Measurements from ENCODE around the gene SMC3.
"Not testable (repeated sequence)": the region's sequence is repeated elsewhere in the genome, so short reads cannot be mapped to it uniquely, and the experiment has no call there.

Gene SMC3

DNA sequence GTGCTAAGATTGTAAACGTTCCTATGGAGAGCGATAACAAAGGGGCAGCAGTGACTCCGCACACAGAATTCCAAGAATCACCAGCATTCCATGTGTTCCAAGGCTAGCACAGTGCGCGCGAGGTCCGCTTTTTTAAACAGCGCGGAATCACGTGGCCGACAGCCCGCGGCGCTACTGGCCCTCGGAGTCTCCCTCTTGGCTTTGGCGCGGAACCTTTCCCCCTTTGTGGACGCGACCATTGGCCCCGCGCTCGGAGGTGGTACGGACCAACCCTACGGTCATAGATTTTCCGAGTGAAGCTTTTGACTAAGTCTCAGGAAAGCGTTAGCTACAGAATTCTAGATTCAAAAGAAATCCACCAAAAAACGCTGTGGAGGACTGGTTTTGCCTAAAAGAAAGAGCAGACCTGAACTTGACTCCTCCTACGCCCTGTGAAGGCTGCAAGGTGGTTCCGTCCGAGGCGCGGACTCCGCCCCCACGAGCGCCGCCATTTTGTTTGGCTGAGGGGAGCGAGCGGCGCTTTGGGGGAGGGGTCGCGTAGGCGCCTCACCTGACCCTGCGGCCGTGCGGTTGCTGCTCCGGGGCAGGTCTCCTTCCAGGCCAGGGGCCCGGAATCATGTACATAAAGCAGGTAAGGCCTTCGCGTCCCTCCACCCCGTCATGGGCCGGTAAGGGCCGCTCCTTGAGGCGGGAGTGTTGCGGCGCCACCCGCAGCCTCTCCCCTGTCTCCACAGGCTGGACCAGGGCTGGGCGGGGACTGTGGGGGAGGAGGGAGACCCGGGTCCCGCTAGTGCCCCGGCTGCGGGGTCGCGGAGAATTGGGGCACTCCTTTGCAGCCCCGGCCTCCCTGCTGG is at the start of gene SMC3:
SMC3 (plus strand) TSS at position 495 of the 854 bp plus-strand sequence; CDS start at position 617, 122 bp downstream.
- DNase-seq (ENCODE audit: low read depth), result peak; percentile 85

DNA sequence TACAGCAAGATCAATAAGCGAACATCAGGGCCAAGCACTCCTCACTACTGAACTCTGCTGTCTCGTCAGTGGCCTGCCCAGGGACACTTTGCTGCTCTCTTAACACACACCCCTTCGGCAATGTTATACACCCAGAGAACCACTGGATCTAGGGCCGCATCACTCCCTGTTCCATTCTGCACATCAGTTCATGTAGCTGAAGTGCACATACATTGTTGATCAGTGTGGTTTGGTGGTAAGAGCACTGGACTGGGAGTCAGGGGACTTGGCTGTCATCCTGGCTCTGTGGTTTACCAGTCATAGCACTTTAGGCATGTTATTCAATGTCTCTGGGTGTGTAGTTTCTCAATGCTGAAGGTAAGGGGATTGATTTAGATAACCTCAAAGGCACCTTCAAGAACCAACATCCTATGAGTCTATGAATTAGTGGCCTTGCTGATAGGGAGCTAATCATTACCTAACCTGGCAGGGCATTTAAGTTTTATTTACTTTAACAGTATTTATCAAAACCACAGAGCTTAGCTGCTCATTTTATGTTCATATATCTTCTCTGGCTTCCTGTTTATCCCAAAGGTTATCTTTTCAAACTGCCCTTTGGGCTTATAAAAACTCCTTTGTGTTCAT is 45.0 kb upstream of the SMC3 start:
- no peak for DNase-seq (ENCODE audit: low read depth)

DNA sequence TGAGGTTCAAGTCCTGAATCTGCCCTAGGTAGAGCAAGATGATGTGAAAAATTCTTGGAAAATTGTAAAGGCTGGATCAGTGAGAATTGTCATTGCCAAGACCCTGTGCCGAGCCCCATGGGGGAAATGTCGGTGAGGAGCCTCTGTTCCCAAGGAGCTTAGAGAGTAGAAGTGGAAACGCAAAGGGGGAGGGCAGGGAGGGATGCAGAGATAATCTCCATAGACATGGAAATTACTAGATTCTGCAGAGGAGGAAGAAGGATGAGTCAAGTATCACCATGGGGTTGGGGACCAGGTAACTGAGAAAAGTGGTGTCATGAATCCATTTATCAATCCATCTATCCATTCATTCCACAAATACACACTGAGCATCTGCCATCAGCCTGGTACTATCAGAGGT is 43.8 kb upstream of the SMC3 start:
- no peak for DNase-seq (ENCODE audit: low read depth)

DNA sequence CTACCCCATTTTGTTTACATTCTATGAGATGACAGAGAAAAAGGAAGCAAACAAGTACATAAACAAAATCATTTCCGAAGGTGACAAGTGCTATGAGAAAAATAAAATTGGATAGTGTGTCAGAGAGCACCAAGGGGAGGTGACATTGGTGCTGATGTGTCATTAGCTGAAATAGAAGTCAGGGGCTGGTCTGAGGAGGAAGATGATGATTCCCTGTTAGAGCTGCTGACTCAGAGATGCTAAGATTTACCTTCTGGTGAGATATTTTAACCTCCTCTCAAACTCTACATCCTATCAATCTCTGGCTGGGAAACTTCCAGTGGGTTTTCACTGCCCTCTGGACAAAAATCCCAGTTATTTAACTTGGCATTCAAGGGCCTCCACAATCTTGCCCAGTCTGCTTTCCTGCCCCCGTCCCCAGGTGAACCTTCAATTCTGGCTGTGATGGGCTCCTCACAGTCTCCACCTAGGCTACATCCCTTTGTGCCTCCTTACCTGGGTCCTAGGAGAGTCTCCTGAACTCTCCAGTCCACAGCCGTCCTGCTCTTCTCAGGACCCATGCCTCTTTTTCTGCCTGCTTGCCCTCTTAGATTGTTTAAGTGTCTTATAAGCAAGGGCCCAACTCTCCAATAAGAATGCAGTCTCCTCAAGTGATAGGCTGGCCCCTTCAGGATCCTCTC is 43.2 kb upstream of the SMC3 start:
- no peak for DNase-seq (ENCODE audit: low read depth)

DNA sequence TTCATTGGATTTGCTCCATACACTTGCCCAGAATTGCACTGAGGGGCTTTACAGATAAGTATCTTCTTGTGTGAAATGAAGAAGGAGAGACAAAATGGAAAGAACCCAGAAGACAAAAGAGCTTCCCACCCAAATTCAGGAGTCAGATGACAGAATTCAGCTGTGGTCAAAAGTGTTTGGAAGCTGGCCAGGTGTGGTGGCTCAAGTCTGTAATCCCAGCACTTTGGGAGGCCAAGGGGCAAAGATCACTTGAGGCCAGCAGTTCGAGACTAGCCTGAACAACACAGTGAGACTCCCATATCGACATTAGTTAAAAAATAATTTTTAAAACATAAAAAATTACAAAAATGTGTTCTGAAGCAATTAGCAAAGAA is 42.6 kb upstream of the SMC3 start:
- no peak for DNase-seq (ENCODE audit: low read depth)

DNA sequence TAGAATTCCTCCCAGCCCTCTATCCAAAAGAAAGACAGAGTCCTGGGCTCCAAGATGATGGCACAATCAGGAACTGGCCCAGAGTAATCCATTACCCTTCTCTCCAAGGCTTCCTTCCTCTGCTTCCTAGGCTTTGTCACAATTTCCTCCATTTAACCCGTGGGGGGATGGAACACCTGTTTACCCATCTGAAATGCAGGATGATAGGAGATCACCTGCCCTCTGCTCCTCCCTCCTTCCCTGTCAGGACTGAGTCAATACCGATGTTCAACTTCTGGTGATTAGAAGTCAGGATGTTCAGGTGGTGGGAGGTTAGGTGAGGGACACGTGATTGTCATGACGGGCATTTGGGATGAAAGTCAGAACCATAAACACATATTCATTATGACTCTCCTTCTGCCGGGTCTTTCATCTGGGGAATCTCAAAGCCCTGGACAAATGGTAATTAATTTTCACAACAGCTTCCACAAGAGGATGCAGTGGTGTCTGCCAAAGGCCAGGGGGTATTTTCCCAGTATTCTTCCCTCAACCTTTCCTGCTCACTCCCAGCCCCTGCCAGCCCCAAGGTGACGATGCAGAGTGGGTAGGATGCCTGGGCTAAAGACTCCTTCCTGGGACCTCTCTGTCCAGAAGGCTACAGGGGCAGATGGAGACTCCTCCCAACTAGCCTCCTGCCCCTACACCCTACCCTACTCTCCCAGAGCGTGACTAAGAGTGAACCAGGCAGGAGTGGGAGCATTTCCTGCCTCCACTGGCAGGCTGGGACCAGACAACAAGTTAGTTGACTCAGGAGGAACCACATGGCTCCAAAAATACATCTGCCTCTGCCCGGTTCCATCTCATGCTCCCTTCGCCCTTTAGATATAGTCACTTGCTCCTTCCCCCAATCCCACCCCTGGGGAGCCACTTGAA is 41.9 kb upstream of the SMC3 start:
- DNase-seq (ENCODE audit: low read depth), result no peak

DNA sequence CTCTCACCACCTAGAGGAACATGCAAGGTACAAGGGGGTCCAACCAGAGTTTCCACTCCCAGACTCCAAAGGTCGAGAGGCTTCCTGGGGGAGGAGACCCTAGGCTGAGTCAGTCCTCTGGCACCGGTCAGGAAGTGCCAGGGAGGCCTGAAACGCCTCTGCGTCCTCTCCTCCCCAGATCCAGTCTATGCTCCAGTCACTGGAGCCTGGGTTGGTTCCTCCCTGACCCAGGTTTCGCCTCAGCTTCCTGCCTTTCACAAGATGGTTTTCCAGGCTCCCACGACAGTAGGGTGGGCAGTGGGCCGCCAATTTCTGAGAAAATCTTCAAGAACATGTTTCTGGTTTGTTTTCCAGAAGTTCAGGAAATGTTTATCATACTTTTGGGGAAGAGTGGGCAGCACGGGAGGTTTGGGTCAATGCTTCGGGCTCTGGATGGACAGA is 39.7 kb upstream of the SMC3 start:
- no peak for DNase-seq (ENCODE audit: low read depth)

DNA sequence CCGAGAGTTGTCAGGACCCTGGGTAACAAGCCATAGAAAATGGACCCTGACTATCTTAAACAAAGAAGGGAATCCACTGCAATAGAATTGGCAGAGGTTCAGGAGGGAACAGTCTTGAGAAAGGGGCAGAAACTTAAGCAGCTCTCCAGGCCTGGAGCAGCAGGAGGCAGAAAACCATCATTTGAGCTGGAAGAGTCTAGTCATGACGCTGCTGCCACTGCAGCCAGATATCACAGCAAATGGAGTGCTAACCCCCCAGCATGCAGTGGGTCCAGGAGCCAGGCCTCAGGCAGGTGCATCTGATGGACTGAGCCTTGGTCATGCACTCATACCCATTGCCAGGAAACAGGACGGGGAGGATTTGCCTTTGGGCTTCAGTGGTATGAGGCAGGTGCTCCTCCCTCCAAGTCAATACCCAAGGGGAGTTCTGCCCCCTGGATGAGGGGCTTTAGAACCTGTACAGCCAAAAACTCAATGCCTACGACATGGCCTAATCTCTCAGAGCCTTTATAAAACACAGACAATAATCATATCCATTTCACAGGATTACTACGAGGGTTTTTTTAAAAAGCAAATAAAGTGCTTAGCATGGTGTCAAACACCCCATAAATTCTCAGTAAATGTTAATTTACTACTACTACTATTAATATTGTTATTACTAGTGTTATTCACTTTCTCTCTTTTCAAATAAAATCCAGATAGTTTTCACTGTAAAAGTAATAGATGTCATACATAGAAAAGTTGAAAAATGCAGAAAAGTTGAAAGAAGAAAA is 39.1 kb upstream of the SMC3 start:
- no peak for DNase-seq (ENCODE audit: low read depth)

DNA sequence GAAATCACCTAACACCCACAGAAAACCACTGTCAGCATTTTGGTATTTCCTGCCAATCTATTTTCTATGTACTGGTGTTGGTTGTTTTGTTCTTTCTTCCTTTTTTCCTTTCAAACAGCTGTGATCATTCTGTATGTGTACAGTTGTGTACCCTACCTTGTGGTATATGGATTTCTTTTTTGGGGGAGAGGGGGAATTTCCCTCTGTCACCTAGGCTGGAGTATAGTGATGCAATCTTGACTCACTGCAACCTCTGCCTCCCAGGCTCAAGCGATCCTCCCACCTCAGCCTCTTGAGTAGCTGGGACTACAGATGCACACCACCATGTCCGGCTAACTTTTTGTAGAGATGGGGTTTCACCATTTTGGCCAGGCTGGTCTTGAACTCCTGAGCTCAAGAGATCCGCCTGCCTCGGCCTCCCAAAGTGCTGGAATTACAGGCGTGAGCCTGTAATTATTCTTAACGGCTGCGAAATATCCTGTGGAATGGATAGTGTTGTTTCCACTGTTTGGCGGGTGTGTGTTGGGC is 38.4 kb upstream of the SMC3 start:
- DNase-seq (ENCODE audit: low read depth), result not testable (repeated sequence)

DNA sequence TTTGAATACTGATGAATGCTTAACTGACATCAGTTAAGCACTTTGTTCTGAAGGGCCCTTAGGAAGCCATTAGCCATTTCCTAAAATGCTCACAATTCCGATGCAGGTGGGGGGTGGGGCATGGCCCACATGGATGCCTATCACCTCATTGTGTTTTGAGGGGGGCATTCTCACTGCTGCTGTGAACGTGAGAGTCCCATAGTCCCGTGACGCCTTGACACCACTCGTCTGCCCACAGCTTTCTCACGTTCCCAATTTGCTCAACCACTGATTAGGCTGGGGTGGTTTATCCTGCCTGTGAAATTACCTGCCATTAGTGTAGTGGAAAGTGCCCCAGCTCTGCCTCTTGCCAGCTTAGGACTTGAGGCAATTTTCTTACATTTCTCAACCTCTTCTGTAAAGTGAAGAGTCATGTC is 37.9 kb upstream of the SMC3 start:
- DNase-seq (ENCODE audit: low read depth), result no peak

DNA sequence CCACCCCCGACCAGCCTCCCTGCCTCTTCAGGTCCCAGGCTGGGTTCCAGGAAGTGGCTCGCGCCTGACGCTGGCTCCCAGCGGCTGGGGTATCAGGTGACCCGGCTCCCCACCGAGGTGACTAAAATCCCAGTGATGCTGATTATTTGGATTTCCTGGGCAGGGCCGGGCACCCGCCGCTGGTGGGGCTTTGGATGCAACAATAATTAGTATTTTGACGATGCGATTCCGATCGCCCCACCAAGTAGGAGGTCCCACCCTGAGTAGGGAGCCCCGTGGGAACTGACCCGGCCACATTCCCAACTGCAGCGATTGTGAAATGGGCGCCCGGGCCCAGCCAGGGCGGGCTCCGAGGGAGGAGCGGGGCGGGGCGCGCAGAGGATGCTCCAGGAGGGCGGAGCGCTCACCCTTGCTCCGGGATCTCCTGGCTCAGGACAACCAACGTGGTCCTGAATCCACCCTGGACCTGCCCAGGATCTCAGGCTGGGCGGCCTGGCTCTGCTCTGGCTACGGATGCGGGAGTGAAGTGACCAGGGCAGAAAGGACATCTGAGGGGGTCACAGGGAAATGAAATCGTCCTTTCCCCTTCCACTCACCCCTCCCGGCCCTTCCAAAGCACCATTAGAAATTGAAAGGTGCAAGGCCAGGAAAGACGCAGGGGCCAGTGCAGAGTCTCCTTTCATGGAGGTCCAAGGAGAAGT is 37.2 kb upstream of the SMC3 start:
- no peak for DNase-seq (ENCODE audit: low read depth)

DNA sequence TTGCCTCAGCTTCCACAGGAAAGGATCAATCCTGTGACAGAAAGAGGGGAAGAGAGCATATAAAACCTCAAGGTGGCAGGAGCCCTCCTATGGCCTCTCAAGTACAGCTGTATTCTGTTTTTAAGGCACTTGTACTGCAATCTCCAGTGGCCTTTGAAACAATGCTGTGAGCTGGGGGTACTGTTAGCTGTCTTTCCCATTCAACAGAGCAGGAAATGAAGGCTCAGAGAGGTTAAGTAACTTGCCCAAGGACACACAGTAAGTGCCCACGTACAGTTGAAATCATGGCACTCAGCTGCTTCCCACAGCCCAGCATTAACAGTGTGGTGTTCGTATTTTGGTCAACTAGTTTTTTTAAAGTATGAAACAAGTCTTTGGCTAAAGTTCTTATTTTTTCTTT is 35.8 kb upstream of the SMC3 start:
- DNase-seq (ENCODE audit: low read depth), result no peak

DNA sequence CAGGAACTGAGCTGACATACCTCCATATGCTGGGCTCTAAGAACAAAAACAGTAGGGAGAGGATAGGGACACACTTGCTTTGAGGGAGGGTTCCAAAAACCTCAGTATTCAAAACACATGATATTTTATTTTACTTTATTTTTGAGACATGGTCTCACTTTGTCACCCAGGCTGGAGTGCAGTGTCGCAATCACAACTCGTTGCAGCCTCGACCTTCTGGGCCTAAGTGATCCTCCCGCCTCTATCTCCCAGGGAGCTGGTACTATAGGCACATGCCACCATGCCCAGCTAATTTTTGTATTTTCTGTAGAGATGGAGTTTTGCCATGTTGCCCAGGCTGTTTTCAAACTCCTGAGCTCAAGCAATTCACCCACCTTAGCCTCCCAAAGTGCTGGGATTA is 34.9 kb upstream of the SMC3 start:
- DNase-seq (ENCODE audit: low read depth), result not testable (repeated sequence)

DNA sequence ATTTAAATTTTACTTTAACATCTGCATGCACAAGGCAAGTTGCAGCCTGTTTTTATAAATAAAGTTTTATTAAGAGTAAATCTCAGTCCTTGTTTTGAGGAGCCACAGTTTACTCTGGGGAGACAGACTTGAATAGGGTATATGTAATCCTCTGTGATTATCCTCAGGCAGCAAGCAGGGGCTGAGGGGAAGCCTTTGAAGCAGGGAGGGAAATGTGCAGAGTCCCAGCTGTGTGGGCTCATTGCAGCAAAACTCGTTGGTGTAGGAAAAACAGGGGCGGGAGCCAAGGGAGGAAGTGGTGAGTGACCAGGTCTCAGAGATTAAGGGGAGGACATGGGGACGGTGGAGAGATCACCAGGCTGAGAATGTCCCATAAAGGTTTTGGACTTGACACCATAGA is 34.3 kb upstream of the SMC3 start:
- DNase-seq (ENCODE audit: low read depth), result no peak

DNA sequence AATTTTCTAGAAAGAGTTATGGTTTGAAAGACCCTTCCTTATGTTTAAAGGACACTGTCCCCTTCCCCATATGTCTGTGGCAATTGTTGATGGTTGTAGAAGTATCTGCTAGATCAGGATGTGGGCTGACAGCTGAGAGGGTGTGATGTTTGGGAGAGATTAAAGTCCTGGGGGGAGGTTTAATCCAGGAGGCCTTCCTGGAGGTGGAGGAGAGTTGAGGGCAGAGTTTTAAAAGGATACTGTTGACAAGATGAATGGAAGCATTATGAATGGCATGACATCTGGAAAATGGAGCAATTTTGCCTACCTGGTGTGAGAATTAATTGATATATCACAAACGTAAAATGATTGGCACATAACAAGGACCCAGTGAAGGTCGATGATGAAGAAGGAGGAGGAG is 32.9 kb upstream of the SMC3 start:
- no peak for DNase-seq (ENCODE audit: low read depth)

DNA sequence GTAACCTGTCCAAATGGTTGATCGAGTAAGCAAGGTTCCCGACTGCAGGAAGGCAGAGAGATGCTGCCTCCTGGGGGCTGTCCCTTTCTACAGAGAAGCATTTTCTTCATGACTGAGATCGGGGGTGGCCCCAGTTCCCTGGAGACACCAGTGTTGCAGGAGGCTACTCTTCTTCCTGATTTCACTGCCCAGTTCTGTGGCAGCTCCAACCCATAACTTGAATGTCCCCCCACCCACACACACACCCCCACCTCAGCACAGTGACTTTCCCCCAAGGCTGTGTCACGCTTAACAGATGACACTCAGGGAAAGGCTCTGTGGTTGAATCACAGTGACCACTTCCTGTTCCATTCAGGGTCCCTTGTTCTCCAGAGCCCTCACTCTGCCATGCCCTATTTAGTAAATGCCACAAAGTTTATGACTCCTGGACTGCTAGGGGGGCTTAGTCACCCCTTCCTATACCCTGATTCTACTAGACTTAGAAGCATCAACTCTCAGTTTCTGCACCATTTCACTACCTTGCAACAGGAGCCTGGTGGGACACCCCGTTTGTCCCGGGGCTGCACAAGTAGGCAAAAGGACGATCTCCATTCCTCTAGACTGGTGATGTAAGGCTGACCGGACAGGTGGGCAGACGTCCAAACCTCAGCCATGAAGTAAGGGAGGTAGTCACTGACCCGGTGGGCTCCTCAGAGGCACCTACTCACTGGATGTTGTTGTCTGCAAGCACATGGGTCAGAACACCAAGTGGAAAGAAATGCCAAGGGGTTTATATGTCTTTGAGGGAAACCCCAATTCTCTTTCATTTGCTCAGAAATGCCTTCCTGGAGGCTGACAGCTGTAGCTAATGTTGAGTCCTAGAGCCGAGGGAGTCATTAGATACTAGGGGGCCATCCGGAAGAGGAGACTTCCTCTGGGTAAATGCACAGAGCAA is 31.3 kb upstream of the SMC3 start:
- DNase-seq (ENCODE audit: low read depth), result no peak

DNA sequence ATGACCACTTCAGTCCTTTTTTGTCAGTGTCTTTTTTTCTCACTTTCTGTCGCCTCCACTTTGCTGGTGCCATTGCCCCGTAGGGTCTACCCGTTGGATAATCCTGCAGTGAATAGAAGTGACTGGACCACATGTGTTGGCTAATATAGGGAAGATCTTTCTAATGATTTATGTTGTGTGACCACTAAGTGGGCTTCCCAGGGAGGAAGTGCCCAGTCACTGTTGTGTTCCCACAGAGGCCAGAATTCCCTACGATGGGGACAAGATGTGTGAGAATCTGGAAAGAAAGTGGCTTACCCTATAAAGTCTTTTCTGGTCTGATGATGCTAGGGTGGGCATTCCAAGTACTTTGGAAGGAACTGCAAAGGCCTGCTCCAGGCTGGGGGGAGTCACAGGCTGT is 28.4 kb upstream of the SMC3 start:
- DNase-seq (ENCODE audit: low read depth), result no peak

DNA sequence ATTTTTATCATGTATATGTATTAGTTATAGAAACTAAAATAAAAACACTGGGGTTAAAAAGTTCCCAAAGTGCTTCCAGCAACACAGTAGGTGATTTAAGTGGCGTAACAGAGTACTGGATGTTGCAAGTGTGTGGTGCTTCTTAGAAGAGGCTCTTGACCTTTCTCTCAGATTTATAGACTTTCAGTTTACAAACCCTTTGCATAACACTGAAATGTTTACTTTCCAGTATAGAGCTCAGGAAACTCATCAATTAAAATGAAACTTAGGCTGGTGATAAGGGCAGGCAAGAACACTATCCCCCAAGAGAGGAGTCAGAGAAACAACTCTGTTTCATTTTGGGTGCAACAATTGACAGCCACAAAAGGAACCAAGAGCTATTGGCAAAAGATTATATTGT is 27.5 kb upstream of the SMC3 start:
- DNase-seq (ENCODE audit: low read depth), result no peak

DNA sequence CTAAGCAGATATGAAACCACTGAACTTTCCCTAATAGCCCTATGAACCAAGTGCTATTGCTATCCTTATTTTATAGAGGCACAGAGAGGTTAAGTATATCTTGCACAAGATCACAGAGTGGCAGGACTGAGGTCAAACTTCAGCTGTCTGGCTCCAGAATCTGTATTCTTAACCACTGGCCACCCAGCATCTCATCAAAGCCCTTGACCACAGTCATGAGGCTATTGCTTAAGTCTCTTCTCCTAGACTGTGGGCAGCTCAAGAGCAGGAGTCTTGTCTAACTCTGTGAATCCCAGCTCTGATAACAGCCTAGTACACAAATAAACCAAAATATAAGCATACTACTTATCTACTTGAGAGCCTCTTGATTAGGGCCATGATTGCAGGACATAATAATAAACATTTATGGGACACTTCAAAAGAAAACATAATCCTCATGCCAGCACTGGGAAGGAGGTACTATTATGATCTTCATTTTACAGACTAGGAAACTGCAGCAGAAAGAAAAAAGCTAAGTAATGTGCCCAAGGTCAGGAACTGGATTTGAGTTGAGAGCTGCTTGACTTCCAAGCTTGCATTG is 22.4 kb upstream of the SMC3 start:
- no peak for DNase-seq (ENCODE audit: low read depth)
